ENCODE results near the gene NUP88.

NUP88 gene

DNA sequence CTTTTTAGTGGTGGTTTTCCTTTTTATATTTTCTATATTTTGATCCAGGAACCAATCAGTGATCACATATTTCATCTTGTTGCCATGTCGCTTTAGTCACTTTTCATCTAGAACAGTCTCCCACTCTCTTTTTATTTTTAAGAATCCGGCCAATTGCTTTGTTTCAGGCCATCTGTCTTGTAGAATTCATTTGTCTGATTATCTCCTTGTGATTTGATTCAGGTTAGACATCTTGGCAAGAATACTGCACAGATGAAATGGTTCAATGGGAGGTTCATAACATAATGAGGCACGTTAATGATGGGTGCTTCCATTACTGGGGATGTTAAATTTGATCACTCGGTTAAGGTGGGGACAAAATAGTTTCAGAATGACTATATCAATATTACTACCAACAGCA lies 49.1 kb downstream of the NUP88 start:
- DNase-seq (ENCODE audit: low spot score): no peak
- TF ChIP-seq CTCF (IDR thresholded peaks at IDR 0.05; ENCODE audit: extremely low read depth, missing control alignments): no peak

DNA sequence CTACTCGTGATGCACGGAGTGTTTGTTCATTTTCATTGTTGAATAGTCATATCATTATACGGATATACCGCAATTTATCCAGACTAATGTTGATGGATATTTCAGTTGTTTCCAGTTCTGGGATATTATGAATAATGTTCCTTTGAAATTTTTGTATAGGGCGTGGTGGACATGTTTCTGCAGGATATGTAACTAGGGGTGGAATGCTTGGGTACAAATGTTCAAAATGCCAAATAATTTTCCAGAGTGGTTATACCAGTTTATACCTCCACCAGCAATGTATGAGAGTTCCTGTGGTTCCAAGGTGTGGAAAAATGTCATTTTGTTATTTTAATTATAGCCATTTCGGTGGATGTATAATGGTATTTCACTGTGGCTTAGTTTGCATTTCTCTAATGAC lies 53.6 kb downstream of the NUP88 start:
- TF ChIP-seq CTCF (IDR thresholded peaks at IDR 0.05; ENCODE audit: extremely low read depth, missing control alignments): no peak
- no peak for DNase-seq (ENCODE audit: low spot score)

DNA sequence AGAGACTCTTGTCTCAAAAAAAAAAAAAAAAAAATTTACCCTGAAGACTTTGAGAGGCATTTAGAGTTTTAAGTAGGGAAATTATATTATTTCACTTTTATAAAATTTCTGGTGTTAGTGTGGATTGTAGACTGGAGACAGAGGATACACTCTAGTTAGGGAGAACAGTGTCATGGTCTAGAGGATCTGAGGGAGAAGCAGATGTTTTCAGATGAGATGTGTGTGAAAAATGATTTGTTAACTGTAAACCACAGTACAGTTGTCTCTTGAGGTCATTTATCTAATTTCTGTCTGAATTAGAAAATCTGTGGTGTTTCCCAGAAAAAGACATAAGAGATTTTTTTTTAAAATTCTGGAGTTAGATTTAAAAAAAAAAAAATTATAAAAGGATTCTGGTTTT lies 54.8 kb downstream of the NUP88 start:
- no peak for TF ChIP-seq CTCF (IDR thresholded peaks at IDR 0.05; ENCODE audit: extremely low read depth, missing control alignments)
- no peak for DNase-seq (ENCODE audit: low spot score)

GRCh38 chr17:5364156-5364555 lies 55.3 kb downstream of the NUP88 start:
- DNase-seq (ENCODE audit: low spot score): no peak

DNA sequence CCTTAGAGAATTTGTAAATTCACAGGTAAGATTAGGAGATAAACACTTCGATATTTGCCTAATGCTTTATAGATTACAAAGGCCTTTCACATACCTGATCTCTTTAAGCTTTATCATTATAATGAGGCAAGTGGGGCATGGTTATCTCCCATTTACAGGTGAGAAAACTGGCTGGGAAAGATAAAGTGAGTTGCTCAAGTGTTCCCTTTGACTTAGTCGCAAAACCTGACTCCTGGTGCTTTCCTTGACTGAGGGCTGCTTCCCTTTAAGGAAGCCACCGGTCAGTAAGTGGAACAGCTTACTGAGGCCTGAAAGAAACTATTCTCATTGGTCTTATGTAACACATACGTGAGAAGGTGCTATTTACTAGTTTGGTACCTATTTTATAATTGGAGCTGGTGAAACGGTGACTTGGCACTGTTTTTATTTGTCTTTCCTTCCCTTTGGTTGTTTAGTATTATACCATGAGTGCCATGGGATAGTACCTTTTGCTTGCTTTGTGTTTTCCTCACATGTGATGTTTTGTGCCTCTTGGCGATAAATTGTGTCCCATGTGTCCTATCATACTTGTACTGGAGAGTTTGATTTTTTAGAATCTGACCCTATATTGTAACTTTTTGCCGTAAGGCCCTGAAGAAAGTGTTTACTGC lies 57.2 kb downstream of the NUP88 start:
- no peak for DNase-seq (ENCODE audit: low spot score)
- TF ChIP-seq CTCF (IDR thresholded peaks at IDR 0.05; ENCODE audit: extremely low read depth, missing control alignments): no peak

More at GRCh38 chr17:5364156-5364555, 55.3 kb downstream of the NUP88 start:
- TF ChIP-seq CTCF (IDR thresholded peaks at IDR 0.05; ENCODE audit: extremely low read depth, missing control alignments): no peak

DNA sequence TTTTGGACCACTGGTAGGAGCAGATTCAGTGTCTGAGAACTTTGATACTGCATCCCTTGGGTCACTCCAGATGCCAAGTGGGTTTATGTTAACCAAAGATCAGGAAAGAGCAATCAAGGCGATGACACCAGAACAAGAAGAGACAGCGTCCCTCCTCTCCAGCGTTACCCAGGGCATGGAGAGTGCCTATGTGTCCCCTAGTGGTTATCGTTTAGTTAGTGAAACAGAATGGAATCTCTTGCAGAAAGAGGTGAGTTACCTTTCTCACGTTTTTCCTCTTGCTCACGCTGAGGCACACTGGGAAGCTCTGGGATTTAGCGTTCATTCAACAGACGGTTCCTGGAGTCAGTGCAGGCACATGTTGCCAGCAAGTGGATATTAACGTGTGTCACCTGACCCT lies 58.0 kb downstream of the NUP88 start:
- TF ChIP-seq CTCF (IDR thresholded peaks at IDR 0.05; ENCODE audit: extremely low read depth, missing control alignments): no peak
- no peak for DNase-seq (ENCODE audit: low spot score)

DNA sequence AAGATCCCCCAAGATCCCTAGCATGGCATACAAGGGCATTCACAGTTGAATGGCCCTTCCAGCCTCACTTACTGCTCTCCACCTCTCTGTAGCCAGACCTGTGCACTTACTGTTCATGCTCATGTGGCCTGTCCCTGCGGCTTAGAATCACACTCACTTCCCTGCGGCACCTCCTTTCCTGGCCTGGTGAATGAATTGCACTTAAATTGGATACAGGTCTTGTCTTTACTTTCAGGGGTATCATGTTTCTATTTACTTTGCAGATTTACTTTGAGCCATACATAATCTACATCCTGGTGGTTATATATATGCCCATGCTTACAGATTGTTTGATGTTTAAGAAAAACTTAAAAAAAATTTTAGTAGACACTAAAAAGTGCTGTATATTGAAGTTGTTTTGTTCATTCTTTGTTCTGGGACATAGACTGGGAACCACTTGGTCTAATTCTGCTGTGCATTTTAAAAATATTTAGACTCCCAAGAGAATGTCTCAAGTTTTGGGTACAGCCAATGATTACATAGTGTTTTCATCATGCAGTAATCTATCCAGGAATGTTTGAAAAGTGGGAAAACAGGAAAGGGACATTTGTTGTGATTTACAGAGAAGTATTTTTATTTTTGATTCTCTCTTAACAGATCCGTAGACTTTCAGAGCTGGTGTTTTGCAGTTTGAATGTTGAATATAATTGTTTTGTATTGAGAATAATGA lies 63.9 kb downstream of the NUP88 start:
- TF ChIP-seq CTCF (IDR thresholded peaks at IDR 0.05; ENCODE audit: extremely low read depth, missing control alignments): no peak
- DNase-seq (ENCODE audit: low spot score): no peak
